HEK293T (cell line): Measurements from ENCODE around the gene RANBP10.

Experiments used
- ARNT ChIP-seq: fragments of 450-650 bp; IDR thresholded peaks from 2 replicates; pipeline ENCODE4 v1.6.1; 2017; ENCODE audit warnings: mild to moderate bottlenecking
- BHLHE40 ChIP-seq: fragments of 450-650 bp; IDR thresholded peaks from 2 replicates; pipeline ENCODE4 v1.6.1; 2016; ENCODE audit warnings: mild to moderate bottlenecking, moderate library complexity, borderline replicate concordance
- ELF4 ChIP-seq: fragments of 450-650 bp; IDR thresholded peaks from 2 replicates; pipeline ENCODE4 v1.6.1; 2017; ENCODE audit warnings: antibody characterized with exemption
- FOXA1 ChIP-seq: fragments of 450-650 bp; IDR thresholded peaks from 2 replicates; pipeline ENCODE4 v1.6.1; 2016; ENCODE audit warnings: mild to moderate bottlenecking
- FOXK2 ChIP-seq: fragments of 450-650 bp; IDR thresholded peaks from 2 replicates; pipeline ENCODE4 v1.6.1; 2016; ENCODE audit warnings: mild to moderate bottlenecking
- FOXM1 ChIP-seq: fragments of 450-650 bp; IDR thresholded peaks from 2 replicates; pipeline ENCODE4 v1.6.1; 2017; ENCODE audit warnings: mild to moderate bottlenecking, borderline replicate concordance
- HDGF ChIP-seq: fragments of 450-650 bp; IDR thresholded peaks from 2 replicates; pipeline ENCODE4 v1.6.1; 2017; ENCODE audit warnings: antibody characterized with exemption, borderline replicate concordance
- NFRKB ChIP-seq: fragments of 450-650 bp; IDR thresholded peaks from 2 replicates; pipeline ENCODE4 v1.6.1; 2016; ENCODE audit warnings: mild to moderate bottlenecking, moderate library complexity
- SP1 ChIP-seq: fragments of 450-650 bp; IDR thresholded peaks from 2 replicates; pipeline ENCODE4 v1.6.1; 2017
- SUZ12 ChIP-seq: fragments of 450-650 bp; IDR thresholded peaks from 2 replicates; pipeline ENCODE4 v1.6.1; 2016; ENCODE audit warnings: mild to moderate bottlenecking
- ZNF384 ChIP-seq: fragments of 450-650 bp; IDR thresholded peaks from 2 replicates; pipeline ENCODE4 v1.6.1; 2016

- TF ChIP-seq ARNT = no peak
- no peak for TF ChIP-seq ZNF384
- TF ChIP-seq FOXK2 = no peak
- TF ChIP-seq NFRKB = no peak
- no peak for TF ChIP-seq BHLHE40
- TF ChIP-seq FOXA1 = no peak
- no peak for TF ChIP-seq ELF4
- no peak for TF ChIP-seq FOXM1
- no peak for TF ChIP-seq SUZ12
- no peak for TF ChIP-seq SP1
- no peak for TF ChIP-seq HDGF
Observed at GRCh38 chr16:67773569-67774456, 32.5 kb downstream of the RANBP10 start.
